DOHH2 (cell line): ENCODE data around the gene PEF1.

Experiments used
- H3F3A ChIP-seq: fragments of 200-600 bp; sonication (generic), shearing (Covaris generic); 2 replicates; pipeline ENCODE4 v1.6.0; 2016; ENCODE audit warnings: antibody characterized with exemption, mild to moderate bottlenecking; ENCODE audit not compliant: control insufficient read depth, insufficient read depth
- H3K27ac ChIP-seq: fragments of 200-600 bp; sonication (generic); 2 replicates; pipeline ENCODE4 v1.5.1; 2014; ENCODE audit warnings: low read depth, mild to moderate bottlenecking, low read length, moderate library complexity
- H3K27me3 ChIP-seq: fragments of 200-600 bp; sonication (generic); 2 replicates; pipeline ENCODE4 v1.6.1; 2014; ENCODE audit warnings: mild to moderate bottlenecking, low read length, mixed read lengths; ENCODE audit not compliant: control insufficient read depth
- H3K36me3 ChIP-seq: fragments of 200-600 bp; sonication (generic); 2 replicates; pipeline ENCODE4 v1.6.1; 2014; ENCODE audit warnings: mild to moderate bottlenecking, low read length, moderate library complexity, mixed read lengths; ENCODE audit not compliant: control insufficient read depth
- H3K4me1 ChIP-seq: fragments of 200-600 bp; sonication (generic); 2 replicates; pipeline ENCODE4 v1.6.1; 2014; ENCODE audit warnings: mild to moderate bottlenecking, low read length, mixed read lengths; ENCODE audit not compliant: control insufficient read depth
- H3K4me2 ChIP-seq: fragments of 200-600 bp; sonication (generic); 2 replicates; pipeline ENCODE4 v1.6.0; 2014; ENCODE audit warnings: mild to moderate bottlenecking, low read length, moderate library complexity
- H3K4me3 ChIP-seq: fragments of 200-600 bp; sonication (generic); 2 replicates; pipeline ENCODE4 v1.5.1; 2014; ENCODE audit warnings: mild to moderate bottlenecking, low read length, mixed read lengths
- H3K79me2 ChIP-seq: fragments of 200-600 bp; sonication (generic); 2 replicates; pipeline ENCODE4 v1.6.1; 2014; ENCODE audit warnings: mild to moderate bottlenecking, low read length, mixed read lengths; ENCODE audit not compliant: control insufficient read depth
- H3K9me2 ChIP-seq: fragments of 200-600 bp; sonication (generic); replicated peaks from 2 replicates; pipeline ENCODE4 v1.6.1; 2014; ENCODE audit warnings: mild to moderate bottlenecking, low read length, mixed read lengths; ENCODE audit not compliant: control insufficient read depth
- H3K9me3 ChIP-seq: fragments of 200-600 bp; sonication (generic); 2 replicates; pipeline ENCODE4 v1.6.1; 2014; ENCODE audit warnings: antibody characterized with exemption, low read length, mixed read lengths; ENCODE audit not compliant: control insufficient read depth, insufficient read depth
- H4K20me1 ChIP-seq: fragments of 200-600 bp; sonication (generic); 2 replicates; pipeline ENCODE4 v1.6.0; 2014; ENCODE audit warnings: low read depth, mild to moderate bottlenecking, antibody characterized with exemption, low read length, moderate library complexity; ENCODE audit not compliant: control insufficient read depth, insufficient read depth
- EZH2phosphoT487 ChIP-seq: fragments of 200-600 bp; sonication (generic); IDR thresholded peaks from 2 replicates; pipeline ENCODE4 v1.6.1; 2017; ENCODE audit warnings: borderline replicate concordance, mild to moderate bottlenecking, antibody characterized with exemption, low read length, moderate library complexity, mixed read lengths
- TF ChIP-seq, protein P1 (sequence below): fragments of 200-600 bp; sonication (generic); IDR thresholded peaks from one replicate; pipeline ENCODE4 v1.5.1; 2014; ENCODE audit warnings: antibody characterized with exemption, mild to moderate bottlenecking, low read depth, low read length; ENCODE audit not compliant: poor library complexity, severe bottlenecking

The PEF1 gene

DNA sequence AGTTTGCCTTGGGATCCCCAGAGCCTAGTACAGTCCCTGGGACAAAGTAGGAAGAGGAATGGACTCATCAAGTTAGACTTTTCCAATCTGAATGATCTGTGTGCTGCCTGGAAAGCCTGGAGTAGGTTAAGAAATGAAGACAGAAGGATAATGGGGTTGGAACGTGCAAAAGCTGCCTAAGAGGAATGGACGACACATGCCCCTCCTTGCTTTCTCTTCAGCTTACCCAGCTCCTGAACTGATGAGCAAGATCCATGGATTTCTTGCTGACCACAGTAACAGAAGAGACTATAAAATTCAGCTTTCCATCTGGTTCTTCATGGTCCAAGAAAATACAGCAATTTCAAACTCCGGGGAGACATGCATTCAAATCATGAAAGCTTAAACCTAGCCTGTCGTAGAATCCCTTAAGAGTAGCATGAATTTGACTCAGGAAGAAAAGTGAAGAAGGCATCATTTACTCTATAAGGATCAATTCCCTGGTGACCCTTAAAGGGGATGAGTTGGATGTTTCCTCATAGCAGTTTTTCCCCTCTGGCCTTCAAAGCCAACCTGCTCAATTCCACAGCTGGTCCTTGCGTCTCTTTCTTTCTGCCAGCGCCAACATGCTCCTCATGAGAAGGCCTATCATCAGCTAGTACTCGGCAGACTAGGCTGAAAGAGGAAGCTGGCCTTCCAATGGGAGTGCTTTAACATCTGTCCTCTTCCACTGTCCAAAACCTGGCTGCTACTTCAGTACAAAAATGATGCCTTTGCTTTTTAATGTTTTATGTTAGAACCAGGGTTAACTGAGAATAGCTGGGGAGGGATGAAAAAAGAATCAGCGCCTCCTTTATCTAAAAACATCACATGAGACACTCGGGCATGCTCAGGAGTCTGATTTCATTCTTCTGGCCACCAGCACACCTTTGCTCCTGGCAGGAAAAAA is 5.7 kb upstream of the PEF1 start:
- Histone ChIP-seq H3K9me2 (no peaks in the 10 kb centered on the region), H3K27me3 (peaks cover 14% of the 10 kb centered on the region), H3K4me1 (peaks cover 8% of the 10 kb centered on the region), H4K20me1 (no peaks in the 10 kb centered on the region), H3K4me2 (no peak overlapping the region), H3K79me2 (no peaks in the 10 kb centered on the region), H3K9me3 (no peaks in the 10 kb centered on the region), H3K36me3 (no peaks in the 10 kb centered on the region), H3K4me3 (no peak overlapping the region), H3K27ac (no peak overlapping the region), H3F3A (no peaks in the 10 kb centered on the region)
- TF ChIP-seq, protein P1, sequence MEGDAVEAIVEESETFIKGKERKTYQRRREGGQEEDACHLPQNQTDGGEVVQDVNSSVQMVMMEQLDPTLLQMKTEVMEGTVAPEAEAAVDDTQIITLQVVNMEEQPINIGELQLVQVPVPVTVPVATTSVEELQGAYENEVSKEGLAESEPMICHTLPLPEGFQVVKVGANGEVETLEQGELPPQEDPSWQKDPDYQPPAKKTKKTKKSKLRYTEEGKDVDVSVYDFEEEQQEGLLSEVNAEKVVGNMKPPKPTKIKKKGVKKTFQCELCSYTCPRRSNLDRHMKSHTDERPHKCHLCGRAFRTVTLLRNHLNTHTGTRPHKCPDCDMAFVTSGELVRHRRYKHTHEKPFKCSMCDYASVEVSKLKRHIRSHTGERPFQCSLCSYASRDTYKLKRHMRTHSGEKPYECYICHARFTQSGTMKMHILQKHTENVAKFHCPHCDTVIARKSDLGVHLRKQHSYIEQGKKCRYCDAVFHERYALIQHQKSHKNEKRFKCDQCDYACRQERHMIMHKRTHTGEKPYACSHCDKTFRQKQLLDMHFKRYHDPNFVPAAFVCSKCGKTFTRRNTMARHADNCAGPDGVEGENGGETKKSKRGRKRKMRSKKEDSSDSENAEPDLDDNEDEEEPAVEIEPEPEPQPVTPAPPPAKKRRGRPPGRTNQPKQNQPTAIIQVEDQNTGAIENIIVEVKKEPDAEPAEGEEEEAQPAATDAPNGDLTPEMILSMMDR, result no peak
- TF ChIP-seq EZH2phosphoT487, result no peak

DNA sequence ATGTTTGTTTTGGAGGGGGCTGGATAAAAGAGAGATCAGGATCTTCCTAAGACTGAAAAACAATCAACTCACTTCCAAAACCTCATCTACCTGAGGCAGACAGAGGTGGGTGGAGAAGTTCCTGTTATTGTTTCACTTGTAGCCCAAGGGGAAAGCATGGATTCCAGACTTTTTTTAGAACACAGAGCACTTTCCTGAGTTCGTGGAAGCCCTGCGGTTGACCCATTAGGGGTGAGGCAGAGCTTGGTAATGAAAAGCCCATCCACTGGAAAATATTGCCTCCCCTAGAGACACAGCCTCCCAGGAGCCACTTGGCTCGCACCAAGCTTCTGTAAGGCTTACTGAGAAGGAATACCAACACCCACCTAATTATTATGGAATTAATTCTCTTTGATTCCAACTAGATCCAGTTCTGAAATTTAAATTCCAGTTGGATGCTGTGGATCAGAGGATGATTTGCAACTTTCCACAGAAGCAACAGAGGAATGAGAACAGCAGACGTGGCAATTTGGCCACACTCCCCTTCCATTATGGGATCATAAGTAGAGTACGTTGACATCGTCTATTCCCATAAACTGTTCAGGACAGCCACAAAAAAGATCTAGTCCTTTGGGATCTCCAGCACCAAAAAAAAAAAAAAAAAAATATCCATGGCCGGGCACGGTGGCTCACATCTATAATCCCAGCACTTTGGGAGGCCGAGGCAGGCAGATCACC is 4.1 kb upstream of the PEF1 start:
- no peaks in the 10 kb centered on the region for H3F3A ChIP-seq
- H3K27ac ChIP-seq, result no peak overlapping the region
- H4K20me1 ChIP-seq, result no peaks in the 10 kb centered on the region
- TF ChIP-seq, protein P1, result no peak
- no peak for TF ChIP-seq EZH2phosphoT487
- H3K4me2 ChIP-seq, result no peak overlapping the region
- H3K36me3 ChIP-seq, result peaks cover 8% of the 10 kb centered on the region; the same call in 1 of the 2 replicates
- no peaks in the 10 kb centered on the region for H3K9me3 ChIP-seq
- H3K9me2 ChIP-seq, result no peaks in the 10 kb centered on the region
- peaks cover 14% of the 10 kb centered on the region for H3K27me3 ChIP-seq
- no peak overlapping the region for H3K4me3 ChIP-seq
- H3K4me1 ChIP-seq, result peaks cover 13% of the 10 kb centered on the region
- H3K79me2 ChIP-seq, result peaks cover 8% of the 10 kb centered on the region

DNA sequence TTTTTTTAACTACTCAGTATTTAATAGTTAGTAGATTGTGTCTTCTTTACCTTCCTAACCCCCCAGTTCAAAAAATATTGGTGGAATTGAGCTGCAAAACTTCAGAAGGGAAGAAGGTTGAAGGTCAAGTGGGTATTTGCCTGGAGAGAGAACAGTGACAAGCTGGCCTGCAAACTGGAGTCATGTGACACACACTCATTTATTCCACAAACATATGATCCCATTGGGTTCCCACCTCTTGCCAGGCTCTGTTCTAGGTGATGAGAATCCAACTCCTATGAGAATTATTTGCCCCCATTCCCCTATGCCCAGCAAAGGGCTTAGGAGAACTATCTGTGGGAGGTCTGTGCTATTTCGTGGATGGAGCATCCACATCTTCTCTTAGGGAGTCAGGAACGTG is 3.5 kb upstream of the PEF1 start:
- no peak overlapping the region for H3K4me3 ChIP-seq
- TF ChIP-seq, protein P1, result no peak
- TF ChIP-seq EZH2phosphoT487, result no peak
- no peaks in the 10 kb centered on the region for H3K9me3 ChIP-seq
- H3K9me2 ChIP-seq, result no peaks in the 10 kb centered on the region
- no peak overlapping the region for H3K27ac ChIP-seq
- H3K4me2 ChIP-seq, result no peak overlapping the region
- peaks cover 14% of the 10 kb centered on the region for H3K79me2 ChIP-seq
- peaks cover 19% of the 10 kb centered on the region for H3K4me1 ChIP-seq
- H3F3A ChIP-seq, result no peaks in the 10 kb centered on the region
- H3K36me3 ChIP-seq, result peaks cover 8% of the 10 kb centered on the region; the same call in 1 of the 2 replicates
- no peaks in the 10 kb centered on the region for H4K20me1 ChIP-seq
- peaks cover 14% of the 10 kb centered on the region for H3K27me3 ChIP-seq
